ENCODE measurements around the gene TRIM6.
"Not testable (repeated sequence)": the region's sequence is repeated elsewhere in the genome, so short reads cannot be mapped to it uniquely, and the experiment has no call there.

Gene TRIM6

GRCh38 chr11:5596607-5597201, at the start of gene TRIM6:
TSS of gene TRIM6 (plus strand) at chr11:5596637. CDS start at chr11:5596898, 261 bp downstream.
- no peak for DNase-seq (ENCODE audit: low read depth in 2 of 2)

- no peak for DNase-seq (ENCODE audit: low read depth in 2 of 2)
Measured at GRCh38 chr11:5547982-5548381, 48.5 kb upstream of the TRIM6 start.

- no peak for DNase-seq (ENCODE audit: low read depth in 2 of 2)
Measured at GRCh38 chr11:5548440-5548839, 48.0 kb upstream of the TRIM6 start, which contains the start of gene OR52H1. TSS of gene OR52H1 (minus strand) at chr11:5548540. CDS start at chr11:5545505, 3,035 bp downstream.

- DNase-seq (ENCODE audit: low read depth in 2 of 2), result no peak
Measured at GRCh38 chr11:5550440-5551095, 45.9 kb upstream of the TRIM6 start.

- DNase-seq (ENCODE audit: low read depth in 2 of 2), result no peak
Measured at GRCh38 chr11:5553343-5553742, 43.1 kb upstream of the TRIM6 start.

- no peak for DNase-seq (ENCODE audit: low read depth in 2 of 2)
Measured at GRCh38 chr11:5556596-5557188, 39.7 kb upstream of the TRIM6 start.

- no peak for DNase-seq (ENCODE audit: low read depth in 2 of 2)
Measured at GRCh38 chr11:5557751-5558150, 38.7 kb upstream of the TRIM6 start.

GRCh38 chr11:5564259-5565019, 32.0 kb upstream of the TRIM6 start:
- DNase-seq (ENCODE audit: low read depth in 2 of 2), result no peak

GRCh38 chr11:5574654-5575053, 21.8 kb upstream of the TRIM6 start:
- no peak for DNase-seq (ENCODE audit: low read depth in 2 of 2)

GRCh38 chr11:5575152-5575551, 21.3 kb upstream of the TRIM6 start:
- DNase-seq (ENCODE audit: low read depth in 2 of 2), result no peak

- no peak for DNase-seq (ENCODE audit: low read depth in 2 of 2)
Measured at GRCh38 chr11:5577101-5577500, 19.3 kb upstream of the TRIM6 start.

GRCh38 chr11:5580577-5580976, 15.9 kb upstream of the TRIM6 start, which contains the start of gene OR52B6:
TSS of gene OR52B6 (plus strand) at chr11:5580877. CDS start at chr11:5580877, 0 bp downstream.
- no peak for DNase-seq (ENCODE audit: low read depth in 2 of 2)

GRCh38 chr11:5581014-5581413, 15.4 kb upstream of the TRIM6 start:
- DNase-seq (ENCODE audit: low read depth in 2 of 2), result no peak

- not testable (repeated sequence) for DNase-seq (ENCODE audit: low read depth in 2 of 2)
Measured at GRCh38 chr11:5584458-5584857, 12.0 kb upstream of the TRIM6 start.

- not testable (repeated sequence) for DNase-seq (ENCODE audit: low read depth in 2 of 2)
Measured at GRCh38 chr11:5589906-5590305, 6.5 kb upstream of the TRIM6 start.

- no peak for DNase-seq (ENCODE audit: low read depth in 2 of 2)
Measured at GRCh38 chr11:5591613-5592012, 4.8 kb upstream of the TRIM6 start.

- no peak for DNase-seq (ENCODE audit: low read depth in 2 of 2)
Measured at GRCh38 chr11:5592615-5593014, 3.8 kb upstream of the TRIM6 start.

GRCh38 chr11:5593146-5593545, 3.3 kb upstream of the TRIM6 start:
- no peak for DNase-seq (ENCODE audit: low read depth in 2 of 2)

- DNase-seq (ENCODE audit: low read depth in 2 of 2), result no peak
Measured at GRCh38 chr11:5597953-5598352, 1.5 kb downstream of the TRIM6 start.

GRCh38 chr11:5600374-5600851, 4.0 kb downstream of the TRIM6 start:
- peak; percentile 22 to 29 for DNase-seq (ENCODE audit: low read depth in 2 of 2)

GRCh38 chr11:5602791-5603190, 6.4 kb downstream of the TRIM6 start:
- DNase-seq (ENCODE audit: low read depth in 2 of 2), result not testable (repeated sequence)

- DNase-seq (ENCODE audit: low read depth in 2 of 2), result no peak
Measured at GRCh38 chr11:5603326-5603725, 6.9 kb downstream of the TRIM6 start.
